C1 segment of cervical spinal cord (tissue), 14 donors: ENCODE data around the gene GOSR2.
"Not testable (repeated sequence)": the region's sequence is repeated elsewhere in the genome, so short reads cannot be mapped to it uniquely, and the experiment has no call there.

Source experiments
- DNase-seq, 14 donors: peaks; one replicate each; lab custom pipeline; 2025; lab: John Stamatoyannopoulos, UW

Gene GOSR2

GRCh38 chr17:46929413-46929812 lies 6.5 kb downstream of the GOSR2 start:
- DNase-seq, result no peak

GRCh38 chr17:46930051-46930450 lies 7.1 kb downstream of the GOSR2 start:
- no peak for DNase-seq

GRCh38 chr17:46931596-46931995 lies 8.6 kb downstream of the GOSR2 start:
- no peak for DNase-seq

- no peak for DNase-seq
Measured at GRCh38 chr17:46935658-46936266, 12.8 kb downstream of the GOSR2 start.

- DNase-seq, result peak in 12 of 14 donors; percentile 15 to 72 (median 54)
Measured at GRCh38 chr17:46940692-46941404, 17.9 kb downstream of the GOSR2 start.

GRCh38 chr17:46942441-46943217 lies 19.7 kb downstream of the GOSR2 start:
- peak in 9 of 14 donors; percentile 7 to 51 (median 21) for DNase-seq

GRCh38 chr17:46943218-46943500 lies 20.2 kb downstream of the GOSR2 start:
- no peak for DNase-seq

- peak in 10 of 14 donors; percentile 4 to 49 (median 30) for DNase-seq
Measured at GRCh38 chr17:46943501-46944393, 20.8 kb downstream of the GOSR2 start.

GRCh38 chr17:46944931-46945330 lies 22.0 kb downstream of the GOSR2 start:
- DNase-seq, result no peak

GRCh38 chr17:46947216-46947615 lies 24.3 kb downstream of the GOSR2 start:
- no peak for DNase-seq

GRCh38 chr17:46948544-46948943 lies 25.6 kb downstream of the GOSR2 start:
- no peak for DNase-seq

GRCh38 chr17:46949291-46950174 lies 26.6 kb downstream of the GOSR2 start:
- peak in 1 of 14 donors; percentile 71 for DNase-seq

GRCh38 chr17:46950342-46950996 lies 27.5 kb downstream of the GOSR2 start:
- no peak for DNase-seq

- DNase-seq, result no peak
Measured at GRCh38 chr17:46950997-46951621, 28.1 kb downstream of the GOSR2 start.

GRCh38 chr17:46951706-46952105 lies 28.7 kb downstream of the GOSR2 start:
- DNase-seq, result no peak

GRCh38 chr17:46952115-46952514 lies 29.2 kb downstream of the GOSR2 start:
- DNase-seq, result no peak

GRCh38 chr17:46953191-46953590 lies 30.2 kb downstream of the GOSR2 start:
- not testable (repeated sequence) for DNase-seq

- DNase-seq, result no peak
Measured at GRCh38 chr17:46958041-46958591, 35.2 kb downstream of the GOSR2 start.

GRCh38 chr17:46960152-46960551 lies 37.2 kb downstream of the GOSR2 start:
- DNase-seq, result no peak
